CD8-positive, alpha-beta memory T cell (primary cell): Measurements from ENCODE around the gene USP3. TPM values are rescaled to one million over a fixed set of nuclear protein-coding genes. Genes with fewer than 3 reads are reported as not detected.
A peak's percentile ranks its signal among the peaks of the same experiment; 100 is the strongest.

Source experiments
- CTCF ChIA-PET: fragments of 350-600 bp; sonication (Branson Sonifier 250); formaldehyde crosslinking; loops from one replicate; lab custom pipeline; 2021; ENCODE audit warnings: antibody characterized with exemption; lab: Charles Lee
- POLR2A ChIA-PET: fragments of 350-600 bp; sonication (Branson Sonifier 250); formaldehyde crosslinking; loops from one replicate; lab custom pipeline; 2021; ENCODE audit warnings: antibody characterized with exemption; lab: Charles Lee
- DNase-seq, 5 donors: peaks; one replicate each; pipeline versions ENCODE4 v3.0.0 to v3.0.0-alpha.2; 2020 to 2022; ENCODE audit warnings: mixed read lengths in 1 of 5
- H3K27ac ChIP-seq: one replicate; pipeline ENCODE4 v1.7.0; 2013; ENCODE audit warnings: low read depth, mild to moderate bottlenecking, low read length, moderate library complexity
- H3K27me3 ChIP-seq: 2 replicates; pipeline ENCODE4 v1.7.0; 2013; ENCODE audit warnings: low read length, mild to moderate bottlenecking; ENCODE audit not compliant: insufficient read depth, poor library complexity, severe bottlenecking
- H3K36me3 ChIP-seq: 2 replicates; pipeline ENCODE4 v1.7.0; 2013; ENCODE audit warnings: mild to moderate bottlenecking, low read length, moderate library complexity; ENCODE audit not compliant: insufficient read depth
- H3K4me1 ChIP-seq: 2 replicates; pipeline ENCODE4 v1.7.0; 2013; ENCODE audit warnings: mild to moderate bottlenecking, low read length, moderate library complexity; ENCODE audit not compliant: insufficient read depth
- H3K4me3 ChIP-seq: 2 replicates; pipeline ENCODE4 v1.7.0; 2013; ENCODE audit warnings: mild to moderate bottlenecking, low read length
- H3K9me3 ChIP-seq: 2 replicates; pipeline ENCODE4 v1.7.0; 2013; ENCODE audit warnings: mild to moderate bottlenecking, low read length
- H3K27ac Mint-ChIP-seq, 8 donors: one replicate each; pipeline ENCODE4 v1.8.0; 2020 to 2021; ENCODE audit warnings: mixed read lengths in 8 of 8, mild to moderate bottlenecking in 6 of 8, inconsistent platforms in 3 of 8, moderate library complexity in 3 of 8
- H3K27me3 Mint-ChIP-seq, 2 donors: one replicate each; pipeline ENCODE4 v1.8.0; 2020 to 2021; ENCODE audit warnings: mixed read lengths in 2 of 2, mild to moderate bottlenecking in 1 of 2, moderate library complexity in 1 of 2
- H3K36me3 Mint-ChIP-seq, 3 donors: one replicate each; pipeline ENCODE4 v1.8.0; 2020 to 2021; ENCODE audit warnings: mixed read lengths in 3 of 3, inconsistent platforms in 1 of 3, mild to moderate bottlenecking in 1 of 3
- H3K4me1 Mint-ChIP-seq, 3 donors: one replicate each; pipeline ENCODE4 v1.8.0; 2020 to 2021; ENCODE audit warnings: mixed read lengths in 3 of 3, inconsistent platforms in 1 of 3, mild to moderate bottlenecking in 1 of 3
- H3K4me3 Mint-ChIP-seq, 7 donors: one replicate each; pipeline ENCODE4 v1.8.0; 2020 to 2021; ENCODE audit warnings: mixed read lengths in 7 of 7, mild to moderate bottlenecking in 6 of 7, moderate library complexity in 4 of 7, inconsistent platforms in 2 of 7
- H3K9me3 Mint-ChIP-seq, 5 donors: one replicate each; pipeline ENCODE4 v1.8.0; 2020 to 2022; ENCODE audit warnings: mixed read lengths in 5 of 5, mild to moderate bottlenecking in 3 of 5, moderate library complexity in 2 of 5, inconsistent platforms in 1 of 5
- polyA plus RNA-seq: library from polyadenylated mRNA; unstranded; fragments of 300-500 nt; fragmentation: Illumina TruSeq; gene quantifications from one replicate; pipeline ENCODE4 v1.2.3, GENCODE V29; 2021
- total RNA-seq, 2 experiments: library from RNA; stranded (reverse); gene quantifications; one replicate each; pipeline ENCODE4 v1.2.3, GENCODE V29; 2021

USP3 gene
- total and polyA plus RNA-seq, 3 experiments from 2014 or later, result 36.6 to 50.7 (median 38.0) TPM

GRCh38 chr15:63499175-63499549 lies 5.2 kb upstream of the USP3 start:
- Histone ChIP-seq H3K27ac (no peak overlapping the region), H3K4me1 (peaks cover 100% of the 10 kb centered on the region), H3K36me3 (no peaks in the 10 kb centered on the region), H3K9me3 (no peaks in the 10 kb centered on the region), H3K4me3 (peak overlapping the region; percentile 45), H3K27me3 (no peaks in the 10 kb centered on the region)
- Mint-ChIP-seq H3K27me3 (no peaks in the 10 kb centered on the region), H3K4me3 (peak overlapping the region in 4 of 7 donors; percentile 41 to 68 (median 56)), H3K4me1 (peaks cover 56 to 76% (median 74%) of the 10 kb centered on the region in 3 donors), H3K27ac (peak overlapping the region in 3 of 8 donors; percentile 93 to 96 (median 93)), H3K36me3 (peaks cover 0 to 3% (median 2%) of the 10 kb centered on the region in 3 donors), H3K9me3 (peaks cover 0 to 3% (median 1%) of the 10 kb centered on the region in 5 donors)
- CTCF ChIA-PET, result interaction anchor here (1.7 to 5.1 kb wide), 2 partner anchors 11 to 54 kb away, joined by 3 to 49 read pairs; no protein-coding TSS in a partner anchor
- DNase-seq, result no peak
- POLR2A ChIA-PET, result interaction anchor here (3.5 to 4.9 kb wide), 2 partner anchors 11 to 15 kb away, joined by 13 to 33 read pairs; no protein-coding TSS in a partner anchor

DNA sequence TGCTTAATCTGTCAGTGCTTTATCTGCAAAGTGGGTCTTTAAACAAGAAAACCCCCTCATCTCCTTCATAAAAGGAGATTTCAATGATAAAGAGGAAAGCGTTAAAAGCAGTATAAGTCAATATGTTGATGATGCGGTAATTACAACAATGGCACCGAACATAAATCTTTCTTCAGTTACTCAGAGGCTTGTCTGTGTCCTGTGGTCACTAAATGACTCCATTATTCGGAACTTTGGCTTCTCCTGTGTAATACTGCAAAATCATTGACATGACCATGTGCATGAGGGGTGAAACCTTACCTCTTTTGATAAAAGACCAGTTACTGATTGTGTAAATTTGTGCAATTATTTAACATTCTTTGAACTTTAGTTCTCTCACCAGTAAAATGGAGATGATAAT lies 4.8 kb upstream of the USP3 start:
- Histone ChIP-seq H3K36me3 (no peaks in the 10 kb centered on the region), H3K4me3 (no peak overlapping the region), H3K27me3 (no peaks in the 10 kb centered on the region), H3K9me3 (no peaks in the 10 kb centered on the region), H3K4me1 (peaks cover 95% of the 10 kb centered on the region), H3K27ac (no peak overlapping the region)
- H3K27ac Mint-ChIP-seq, result peak overlapping the region in 4 of 8 donors; percentile 85 to 100 (median 88)
- H3K4me3 Mint-ChIP-seq, result peak overlapping the region in 4 of 7 donors; percentile 22 to 33 (median 26)
- ChIA-PET CTCF (interaction anchor here (5.1 kb wide), 1 partner anchor 12 kb away, joined by 49 read pairs; no protein-coding TSS in a partner anchor), POLR2A (interaction anchor here (3.5 to 4.9 kb wide), 2 partner anchors 12 to 16 kb away, joined by 13 to 33 read pairs; no protein-coding TSS in a partner anchor)
- H3K4me1 Mint-ChIP-seq, result peaks cover 52 to 73% (median 69%) of the 10 kb centered on the region in 3 donors
- H3K27me3 Mint-ChIP-seq, result no peaks in the 10 kb centered on the region
- peaks cover 0 to 3% (median 1%) of the 10 kb centered on the region in 5 donors for H3K9me3 Mint-ChIP-seq
- H3K36me3 Mint-ChIP-seq, result peaks cover 0 to 5% (median 2%) of the 10 kb centered on the region in 3 donors
- DNase-seq, result no peak

DNA sequence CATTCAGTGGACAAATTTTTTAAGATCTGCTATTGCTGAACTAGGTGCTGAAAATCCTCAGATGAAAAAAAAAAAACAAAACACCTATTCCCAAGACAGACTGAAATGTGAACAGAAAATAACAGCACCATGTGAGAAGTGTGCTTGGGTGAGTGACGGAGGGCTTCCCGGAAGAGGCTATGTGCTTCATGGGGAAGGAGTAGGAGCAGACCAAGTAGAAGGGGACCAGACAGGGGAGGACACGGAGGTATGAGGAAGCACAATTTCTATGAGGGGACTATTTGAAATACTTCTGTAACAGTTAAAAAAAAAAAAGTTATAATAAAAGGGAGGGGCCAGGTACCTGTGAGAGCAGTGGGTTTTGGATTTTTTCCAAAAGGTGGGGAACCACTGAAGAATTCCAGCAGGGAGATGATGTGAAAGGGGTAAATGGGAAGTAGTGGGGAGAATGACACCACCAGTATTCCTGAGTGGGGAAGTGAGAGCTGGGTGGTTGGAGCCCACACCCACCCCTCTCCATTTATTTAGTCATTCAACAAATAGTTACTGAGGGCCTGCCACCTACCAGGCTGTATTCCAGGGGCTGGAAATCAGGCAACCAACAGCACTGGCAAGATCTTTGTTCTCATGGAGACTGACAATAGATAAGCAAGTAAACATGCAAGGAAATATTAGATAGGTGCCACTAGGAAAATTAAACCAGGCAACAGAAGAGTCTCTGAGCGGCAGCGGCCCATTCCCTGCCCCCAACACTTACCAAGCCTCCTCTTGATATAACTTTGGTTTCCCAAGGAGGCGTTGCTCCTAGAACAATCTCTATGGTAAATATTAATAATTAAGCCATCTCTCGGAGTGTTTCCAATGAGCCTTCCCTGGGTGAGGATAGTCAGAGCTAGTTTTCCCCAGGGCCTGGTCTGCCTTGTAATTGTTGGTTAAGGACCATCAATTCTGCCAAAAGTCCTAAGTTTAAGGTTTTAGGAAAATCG lies 3.8 kb upstream of the USP3 start:
- Mint-ChIP-seq H3K27me3 (no peaks in the 10 kb centered on the region), H3K4me1 (peaks cover 52 to 64% (median 60%) of the 10 kb centered on the region in 3 donors), H3K27ac (peak overlapping the region in 7 of 8 donors; percentile 85 to 100 (median 99)), H3K4me3 (peak overlapping the region; percentile 58 to 97 (median 88)), H3K9me3 (peaks cover 0 to 3% (median 1%) of the 10 kb centered on the region in 5 donors), H3K36me3 (peaks cover 0 to 8% (median 2%) of the 10 kb centered on the region in 3 donors)
- DNase-seq, result no peak
- no peaks in the 10 kb centered on the region for H3K9me3 ChIP-seq
- POLR2A ChIA-PET, result interaction anchor here (1.0 to 1.1 kb wide), 2 partner anchors 13 to 21 kb away, joined by 4 read pairs; no protein-coding TSS in a partner anchor
- no peaks in the 10 kb centered on the region for H3K36me3 ChIP-seq
- peaks cover 86% of the 10 kb centered on the region for H3K4me1 ChIP-seq
- no peaks in the 10 kb centered on the region for H3K27me3 ChIP-seq
- H3K4me3 ChIP-seq, result peak overlapping the region; percentile 26
- CTCF ChIA-PET, result interaction anchor here (1.4 to 8.3 kb wide), 4 partner anchors 11 to 307 kb away, joined by 3 to 113 read pairs (median 5); no protein-coding TSS in a partner anchor
- no peak overlapping the region for H3K27ac ChIP-seq

DNA sequence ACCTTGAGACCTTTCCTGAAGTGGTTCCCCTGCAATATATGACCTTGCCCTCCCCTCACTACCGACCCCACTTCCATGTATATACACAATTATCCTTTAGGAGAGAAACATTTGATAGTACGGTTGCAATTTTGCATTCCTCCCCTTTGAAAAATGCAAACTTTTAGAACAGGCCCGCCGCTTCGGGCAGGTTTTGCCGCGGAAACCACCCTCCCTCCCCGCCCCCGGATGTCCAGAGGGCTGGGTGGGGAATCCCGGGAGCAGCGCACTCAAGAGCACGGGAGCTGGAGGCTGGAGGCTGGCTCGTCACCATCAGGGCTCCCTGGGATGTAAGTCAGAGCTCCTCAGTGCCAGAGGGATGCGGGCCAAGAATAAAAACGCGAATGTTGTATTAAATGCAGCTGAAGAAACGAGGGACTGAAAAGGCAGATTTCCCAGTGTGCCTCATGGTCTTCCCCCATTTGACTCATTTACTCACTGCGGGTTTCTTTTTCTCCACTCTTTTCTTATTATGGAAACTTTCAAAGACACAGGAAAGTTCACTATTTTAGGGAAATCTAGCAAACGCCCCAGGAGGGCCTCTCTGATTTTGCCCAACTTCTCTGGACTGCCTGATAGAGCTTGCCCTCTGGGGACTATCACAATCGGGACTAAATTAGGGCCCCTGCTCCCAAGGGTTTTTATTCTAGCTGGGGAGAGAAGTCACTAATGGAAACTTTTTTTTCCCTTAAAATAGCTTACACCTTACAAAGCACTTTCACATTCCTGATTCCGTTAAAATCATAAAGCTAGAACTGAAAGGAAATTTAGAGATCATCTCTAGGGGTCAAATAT lies 2.9 kb upstream of the USP3 start:
- Histone ChIP-seq H3K27ac (no peak overlapping the region), H3K9me3 (no peaks in the 10 kb centered on the region), H3K4me1 (peaks cover 80% of the 10 kb centered on the region), H3K4me3 (peak overlapping the region; percentile 26), H3K27me3 (no peaks in the 10 kb centered on the region), H3K36me3 (no peaks in the 10 kb centered on the region)
- Mint-ChIP-seq H3K27me3 (no peaks in the 10 kb centered on the region), H3K9me3 (peaks cover 0 to 3% (median 1%) of the 10 kb centered on the region in 5 donors), H3K4me1 (peaks cover 57 to 62% (median 59%) of the 10 kb centered on the region in 3 donors), H3K27ac (peak overlapping the region in 7 of 8 donors; percentile 98 to 100 (median 100)), H3K36me3 (peaks cover 0 to 12% (median 2%) of the 10 kb centered on the region in 3 donors), H3K4me3 (peak overlapping the region; percentile 46 to 97 (median 92))
- POLR2A ChIA-PET, result interaction anchor here (1.0 to 1.1 kb wide), 2 partner anchors 14 to 22 kb away, joined by 4 read pairs; no protein-coding TSS in a partner anchor
- CTCF ChIA-PET, result interaction anchor here (1.4 to 8.3 kb wide), 6 partner anchors 12 to 308 kb away, joined by 3 to 113 read pairs (median 4); no protein-coding TSS in a partner anchor
- peak in 4 of 5 donors; percentile 44 to 65 (median 54) for DNase-seq

DNA sequence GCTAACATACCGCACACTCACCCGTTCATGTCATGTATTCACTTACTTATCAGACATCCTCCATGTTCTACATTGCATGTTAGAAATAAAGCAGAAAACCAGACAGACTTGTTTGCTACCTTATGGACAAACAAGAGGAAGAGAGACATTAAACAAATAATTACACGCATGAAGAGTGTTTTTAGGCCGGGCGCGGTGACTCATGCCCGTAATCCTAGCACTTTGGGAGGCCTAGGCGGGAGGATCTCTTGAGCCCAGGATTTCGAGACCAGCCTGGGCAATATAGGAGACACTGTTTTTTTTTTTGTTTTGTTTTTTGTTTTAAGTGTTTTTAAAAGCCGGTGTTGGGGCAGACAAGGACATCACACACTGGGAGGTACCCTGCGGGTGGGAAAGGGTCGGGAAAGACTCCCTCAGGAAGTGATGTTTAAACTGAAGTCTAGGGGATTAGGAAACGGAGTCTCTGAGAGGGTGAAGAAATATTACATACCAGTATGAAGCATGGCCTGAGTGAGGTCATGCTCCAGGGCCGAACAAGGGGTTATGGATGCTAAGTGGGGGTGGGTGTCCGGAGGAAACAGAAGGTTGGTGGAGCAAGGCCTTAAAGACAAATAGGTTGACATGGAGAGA lies 2.1 kb upstream of the USP3 start:
- Histone ChIP-seq H3K9me3 (no peaks in the 10 kb centered on the region), H3K4me3 (peak overlapping the region; percentile 10), H3K36me3 (no peaks in the 10 kb centered on the region), H3K27ac (peak overlapping the region; percentile 96), H3K27me3 (no peaks in the 10 kb centered on the region), H3K4me1 (peaks cover 80% of the 10 kb centered on the region)
- Mint-ChIP-seq H3K4me1 (peaks cover 59 to 66% (median 64%) of the 10 kb centered on the region in 3 donors), H3K4me3 (peak overlapping the region; percentile 57 to 97 (median 92)), H3K27ac (peak overlapping the region in 7 of 8 donors; percentile 98 to 100 (median 100)), H3K9me3 (peaks cover 0 to 3% (median 1%) of the 10 kb centered on the region in 5 donors), H3K27me3 (no peaks in the 10 kb centered on the region), H3K36me3 (peaks cover 0 to 14% (median 2%) of the 10 kb centered on the region in 3 donors)
- ChIA-PET CTCF (interaction anchor here (1.4 to 8.3 kb wide), 6 partner anchors 13 to 308 kb away, joined by 3 to 113 read pairs (median 4); no protein-coding TSS in a partner anchor), POLR2A (interaction anchor here (1.1 to 4.3 kb wide), 4 partner anchors 14 to 98 kb away, joined by 4 to 36 read pairs (median 22); no protein-coding TSS in a partner anchor)
- no peak for DNase-seq

DNA sequence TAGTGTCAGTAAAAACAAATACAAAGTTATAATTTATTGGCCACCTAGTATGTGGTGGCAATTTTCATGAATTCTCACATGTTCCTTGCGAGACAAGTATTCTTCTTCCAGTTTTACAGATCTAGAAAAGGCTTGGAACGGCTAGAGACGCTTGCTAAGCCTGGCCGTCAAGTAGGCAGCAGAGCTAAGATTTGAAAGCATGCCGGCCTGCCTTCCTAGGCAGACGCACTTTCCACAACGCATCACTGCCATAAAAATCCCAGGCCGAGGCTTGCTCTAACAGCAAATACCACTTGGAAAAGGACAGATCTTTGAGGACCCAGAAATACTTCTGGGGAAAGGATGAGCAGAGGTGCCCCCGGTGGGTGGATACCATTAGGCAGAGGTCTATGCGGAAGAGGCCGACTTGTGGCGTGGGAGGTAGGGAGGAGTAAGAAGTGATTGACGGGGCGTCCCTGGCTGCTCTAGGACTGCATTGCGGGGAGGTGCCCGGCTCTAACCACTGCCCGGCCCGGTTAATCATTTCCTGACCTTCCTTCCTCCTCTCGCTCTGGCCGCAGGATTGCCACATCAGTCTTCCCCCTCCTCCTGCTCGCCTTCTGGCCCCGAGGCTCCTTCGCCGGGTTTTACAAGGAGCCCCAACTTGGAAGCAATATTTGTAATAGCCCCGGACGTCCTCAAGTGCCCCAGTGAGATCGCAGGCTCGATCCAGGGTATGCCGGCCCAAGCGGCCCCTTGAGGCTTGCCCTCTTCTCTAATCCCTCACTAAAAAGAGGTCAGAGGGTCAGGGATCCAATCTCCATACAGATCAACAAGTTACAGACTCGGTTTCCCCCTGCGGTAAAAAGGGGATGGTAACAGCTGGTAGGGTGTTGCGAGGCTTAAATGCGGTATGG lies 1.3 kb upstream of the USP3 start:
- Histone ChIP-seq H3K9me3 (no peaks in the 10 kb centered on the region), H3K27ac (peak overlapping the region; percentile 96), H3K4me3 (peak overlapping the region; percentile 80), H3K36me3 (no peaks in the 10 kb centered on the region), H3K4me1 (peaks cover 80% of the 10 kb centered on the region), H3K27me3 (no peaks in the 10 kb centered on the region)
- H3K4me3 Mint-ChIP-seq, result peak overlapping the region; percentile 88 to 97 (median 94)
- POLR2A ChIA-PET, result interaction anchor here (0.6 to 4.6 kb wide), 14 partner anchors 7 to 890 kb away, joined by 3 to 48 read pairs (median 5); partner anchors contain the start of gene CIAO2A
- CTCF ChIA-PET, result interaction anchor here (0.7 to 8.3 kb wide), 10 partner anchors 7 to 107 kb away, joined by 3 to 115 read pairs (median 6); no protein-coding TSS in a partner anchor
- H3K36me3 Mint-ChIP-seq, result peaks cover 0 to 14% (median 2%) of the 10 kb centered on the region in 3 donors
- H3K9me3 Mint-ChIP-seq, result peaks cover 0 to 3% (median 1%) of the 10 kb centered on the region in 5 donors
- no peaks in the 10 kb centered on the region for H3K27me3 Mint-ChIP-seq
- peak overlapping the region in 7 of 8 donors; percentile 98 to 100 (median 100) for H3K27ac Mint-ChIP-seq
- H3K4me1 Mint-ChIP-seq, result peaks cover 65 to 75% (median 70%) of the 10 kb centered on the region in 3 donors
- peak; percentile 58 to 85 (median 73) for DNase-seq
